Activated CD4-positive, CD25-positive, alpha-beta regulatory T cell treated with anti-CD3 and anti-CD28 coated beads, Interleukin-2, amount 50 U/mL, for 24 hours (primary cell): ENCODE results near the gene MOB3A.

Experiments used
- ATAC-seq, 2 donors: fragments of 150-1000 bp; cut with Tn5 transposase; one replicate each; pipeline ENCODE4 v1.10.0; 2021; ENCODE audit warnings: mild to moderate bottlenecking in 1 of 2, moderate library complexity in 1 of 2

MOB3A gene

DNA sequence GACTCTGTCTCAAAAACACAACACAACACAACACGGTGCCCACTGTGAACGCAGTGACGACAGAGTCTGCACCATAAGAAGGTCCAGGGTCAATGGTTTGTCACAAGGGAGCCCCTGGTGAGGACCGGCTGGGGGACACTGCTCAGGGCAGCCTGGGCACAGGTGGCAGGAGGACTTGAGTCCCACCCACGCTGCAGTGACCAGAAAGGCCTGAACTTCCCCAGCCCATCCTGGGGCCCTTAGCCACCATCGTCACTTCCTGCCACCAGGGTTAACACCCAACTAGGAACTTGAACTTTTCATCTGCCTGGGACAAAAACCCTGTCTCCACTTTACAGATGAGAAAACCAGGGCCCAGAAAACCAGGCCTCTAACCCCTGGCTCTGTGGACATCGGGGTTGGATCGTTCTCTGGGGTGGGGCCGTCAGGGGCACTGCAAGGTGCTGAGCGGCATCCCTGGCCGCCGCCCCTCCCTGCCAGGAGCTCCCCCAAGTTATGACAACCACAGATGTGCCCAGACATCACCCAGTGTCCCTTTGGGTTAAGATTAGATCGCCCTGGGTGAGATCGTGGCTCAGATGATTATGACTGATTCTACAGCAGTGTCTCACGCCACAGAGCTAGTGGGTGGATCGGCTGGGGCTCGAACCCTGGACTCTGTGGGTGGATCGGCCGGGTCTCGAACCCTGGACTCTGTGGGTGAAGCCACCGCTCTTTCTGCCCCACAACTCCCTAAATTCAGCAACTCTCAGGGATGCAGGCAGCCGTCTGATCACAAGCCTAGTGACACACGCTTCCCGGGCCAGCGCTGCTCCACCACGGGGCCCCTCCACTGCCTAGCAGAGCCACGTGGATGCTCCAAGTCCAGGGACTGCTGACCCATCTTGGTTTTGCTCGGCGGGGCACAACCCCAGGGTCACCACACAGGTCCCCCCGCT, 14.0 kb downstream of the MOB3A start:
- ATAC-seq, result peak; percentile 14 to 27

DNA sequence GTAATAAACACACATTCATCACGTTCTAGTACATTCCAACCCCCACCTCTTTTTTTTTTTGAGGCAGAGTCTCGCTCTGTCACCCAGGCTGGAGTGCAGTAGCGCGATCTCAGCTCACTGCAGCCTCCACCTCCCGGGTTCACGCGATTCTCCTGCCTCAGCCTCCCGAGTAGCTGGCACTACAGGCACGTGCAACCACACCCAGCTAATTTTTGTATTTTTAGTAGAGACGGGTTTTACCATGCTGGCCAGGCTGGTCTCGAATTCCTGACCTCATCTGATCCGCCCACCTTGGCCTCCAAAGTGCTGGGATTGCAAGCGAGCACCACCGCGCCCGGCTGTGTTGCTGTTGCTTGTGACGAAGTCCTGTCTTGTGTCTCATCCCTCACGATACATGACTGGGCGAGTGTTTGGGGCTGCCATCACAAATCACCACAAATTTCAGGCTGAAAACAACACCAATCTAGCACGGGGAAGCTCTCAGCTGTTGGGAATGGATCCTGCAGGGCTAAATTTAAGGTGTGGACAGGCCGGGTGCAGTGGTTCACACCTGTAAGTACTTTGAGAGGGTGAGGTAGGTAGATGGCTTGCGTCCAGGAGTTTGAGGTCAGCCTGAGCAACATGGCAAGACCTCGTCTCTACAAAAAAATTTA, 15.7 kb downstream of the MOB3A start:
- ATAC-seq, result no peak

DNA sequence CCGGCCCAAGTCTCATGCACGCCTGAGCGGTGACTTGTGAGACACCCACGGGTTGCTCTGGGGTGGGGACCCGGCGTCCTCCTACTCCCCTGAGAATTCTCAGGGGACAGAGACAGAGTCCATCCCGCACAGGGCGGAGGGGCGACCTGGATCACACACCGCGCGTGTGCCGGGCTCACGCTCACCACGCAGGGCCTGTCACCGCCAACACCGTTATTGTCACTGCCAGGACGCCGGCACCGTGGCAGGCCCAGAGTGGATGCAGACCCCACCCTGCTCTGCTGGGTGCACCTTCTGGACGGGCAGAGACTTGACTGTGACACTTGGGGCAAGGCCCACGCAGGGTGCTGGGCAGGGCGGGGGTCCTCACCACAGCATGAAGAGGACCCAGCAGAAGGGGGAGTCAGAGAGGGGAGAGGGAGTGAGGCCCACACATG, 16.2 kb downstream of the MOB3A start:
- no peak for ATAC-seq

DNA sequence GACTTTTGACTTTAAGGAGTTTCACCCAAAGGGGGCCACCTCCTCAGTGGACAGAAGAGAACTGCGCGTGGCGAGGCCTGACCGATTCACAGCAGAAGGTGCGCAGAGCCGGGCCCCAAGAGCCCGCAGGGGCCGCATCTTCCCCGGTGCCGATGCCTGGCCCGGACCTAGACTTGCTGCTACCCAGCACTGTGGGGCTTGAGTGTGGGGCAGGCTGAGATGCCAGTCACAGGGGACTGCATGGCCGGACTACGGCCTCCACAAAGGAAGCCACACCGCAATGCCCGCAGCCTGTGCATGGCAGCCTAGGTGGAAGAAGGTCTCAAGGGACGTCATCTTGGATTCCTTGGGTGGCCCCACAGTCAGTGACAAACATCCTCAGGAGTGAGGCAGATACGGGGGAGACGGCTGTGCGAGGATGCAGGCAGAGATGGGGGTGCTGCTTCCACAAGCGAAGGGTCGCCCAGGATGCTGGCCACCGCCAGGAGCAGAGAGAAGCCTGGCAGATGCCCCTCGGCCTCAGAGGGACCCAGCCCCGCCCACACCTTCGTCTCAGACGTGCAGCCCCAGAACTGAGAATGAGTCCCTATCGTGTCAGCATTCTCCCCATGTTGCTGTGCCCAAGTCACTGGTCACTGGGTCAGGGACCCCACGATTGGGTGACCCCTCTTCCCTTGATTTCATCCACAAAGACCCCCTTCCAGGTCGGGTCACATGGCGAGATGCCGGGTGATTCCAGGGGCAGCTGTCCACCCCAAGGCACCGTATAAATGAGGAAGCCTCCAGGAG, 16.9 kb downstream of the MOB3A start:
- no peak for ATAC-seq

DNA sequence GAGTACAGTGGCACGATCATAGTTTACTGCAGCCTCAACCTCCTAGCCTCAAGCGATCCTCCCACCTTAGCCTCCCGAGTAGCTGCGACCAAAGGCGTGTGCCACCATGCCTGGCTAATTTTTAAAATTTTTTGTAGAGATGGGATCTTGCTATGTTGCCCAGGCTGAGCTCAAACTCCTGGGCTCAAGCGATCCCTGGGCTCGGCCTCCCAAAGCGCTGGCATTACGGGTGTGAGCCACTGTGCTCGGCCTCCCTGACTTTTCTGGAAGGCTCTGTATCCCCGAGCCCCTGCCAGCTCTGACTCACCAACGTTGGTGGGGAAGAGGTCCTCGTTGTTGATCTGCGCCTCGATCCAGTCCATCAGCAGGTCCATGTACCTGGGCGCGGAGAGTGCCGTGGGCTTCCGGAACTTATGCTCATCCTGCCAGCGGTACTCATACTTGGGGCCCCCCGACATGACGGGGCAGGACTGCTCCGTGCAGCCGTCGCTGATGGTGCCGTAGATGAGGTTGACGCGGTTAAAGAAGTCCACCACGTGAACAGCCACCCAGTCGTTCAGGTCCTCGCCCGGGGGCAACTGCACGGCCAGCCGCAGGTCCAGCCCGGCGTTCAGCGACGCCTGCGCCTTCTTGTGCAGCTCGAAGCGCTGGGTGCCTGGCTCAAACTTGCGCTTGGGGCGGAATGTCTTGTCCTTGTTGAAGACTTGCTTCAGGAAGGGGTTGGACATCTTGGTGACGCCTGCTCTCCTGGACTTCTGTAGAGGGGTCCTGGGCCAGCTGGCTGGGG, 18.1 kb downstream of the MOB3A start:
- no peak for ATAC-seq

DNA sequence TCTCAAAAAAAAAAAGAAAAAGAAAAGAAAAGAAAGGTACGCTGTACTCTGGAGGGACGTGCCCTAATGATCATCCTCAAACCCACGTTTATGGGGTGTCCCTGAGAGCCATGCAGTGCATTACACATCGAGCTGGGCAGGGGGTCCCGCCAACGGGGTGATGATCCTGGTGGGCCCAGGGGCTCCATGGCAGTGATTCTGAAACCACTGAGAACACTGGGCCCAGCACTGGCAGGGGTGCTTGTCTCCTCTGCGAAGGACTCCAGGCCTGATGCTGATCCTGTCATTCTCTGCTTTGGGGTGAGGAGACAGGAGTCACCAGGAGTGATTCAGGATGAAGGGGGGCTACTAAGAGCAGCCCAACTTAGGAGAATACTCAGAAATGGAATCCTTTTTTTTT, 18.7 kb downstream of the MOB3A start:
- no peak for ATAC-seq

DNA sequence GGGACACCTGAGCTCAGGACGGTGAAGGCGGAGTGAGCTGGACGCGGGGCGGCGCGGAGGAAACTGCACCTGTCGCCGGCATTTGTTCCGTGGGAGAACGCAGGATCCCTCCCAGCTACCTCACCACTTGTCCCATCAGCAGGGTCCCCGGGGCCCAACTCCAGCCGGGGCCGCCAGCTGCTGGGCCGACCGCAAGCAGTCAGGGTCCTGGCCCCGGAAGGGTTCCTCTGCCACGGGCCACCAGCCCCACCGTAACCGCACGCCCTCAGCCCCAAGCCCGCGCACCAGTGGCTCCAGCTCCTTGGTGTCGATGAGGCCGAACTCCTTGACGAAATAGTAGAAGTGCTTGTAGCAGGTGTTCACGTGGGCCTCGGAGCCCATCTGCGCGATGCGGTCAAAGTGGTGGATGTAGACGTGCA, 19.6 kb downstream of the MOB3A start:
- ATAC-seq, result no peak

DNA sequence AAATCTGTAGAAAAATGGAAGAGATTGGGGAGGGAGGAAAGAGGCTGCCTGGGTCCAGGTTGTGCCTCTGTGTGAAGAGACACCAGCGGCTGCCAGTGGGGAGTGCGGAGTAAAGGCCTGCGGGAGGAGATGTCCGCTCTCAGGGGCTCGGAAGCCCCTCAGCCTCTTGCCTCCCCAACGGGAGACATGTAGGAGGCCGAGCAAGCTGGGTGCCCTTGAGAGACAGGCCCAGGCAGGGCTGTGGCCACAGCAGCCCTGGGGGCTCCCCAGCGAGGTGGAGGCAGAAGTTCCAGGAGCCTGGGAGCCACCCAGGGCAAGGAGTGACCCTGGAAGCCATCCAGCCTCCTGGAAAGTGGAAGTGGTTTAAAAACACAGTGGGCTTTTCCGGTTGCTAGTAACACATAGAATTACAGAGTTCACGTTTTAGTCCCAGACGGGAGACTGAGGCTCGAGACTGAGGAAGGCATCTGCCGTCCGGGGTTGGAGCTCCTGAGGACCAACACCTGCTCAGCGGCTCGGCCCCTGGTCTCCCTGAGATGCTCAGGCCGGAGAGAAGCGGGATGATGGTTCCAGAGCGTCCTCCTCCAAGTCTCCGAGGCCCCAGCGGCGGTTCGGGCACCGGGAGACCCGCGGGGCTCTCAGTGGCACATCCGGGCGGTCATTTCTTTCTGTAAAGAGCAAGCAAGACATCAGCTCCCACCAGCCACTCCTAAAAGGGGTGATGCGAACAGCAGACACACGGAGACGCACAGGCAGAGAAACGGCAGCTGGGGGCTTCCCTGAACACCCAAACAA, 23.2 kb downstream of the MOB3A start:
- no peak for ATAC-seq

DNA sequence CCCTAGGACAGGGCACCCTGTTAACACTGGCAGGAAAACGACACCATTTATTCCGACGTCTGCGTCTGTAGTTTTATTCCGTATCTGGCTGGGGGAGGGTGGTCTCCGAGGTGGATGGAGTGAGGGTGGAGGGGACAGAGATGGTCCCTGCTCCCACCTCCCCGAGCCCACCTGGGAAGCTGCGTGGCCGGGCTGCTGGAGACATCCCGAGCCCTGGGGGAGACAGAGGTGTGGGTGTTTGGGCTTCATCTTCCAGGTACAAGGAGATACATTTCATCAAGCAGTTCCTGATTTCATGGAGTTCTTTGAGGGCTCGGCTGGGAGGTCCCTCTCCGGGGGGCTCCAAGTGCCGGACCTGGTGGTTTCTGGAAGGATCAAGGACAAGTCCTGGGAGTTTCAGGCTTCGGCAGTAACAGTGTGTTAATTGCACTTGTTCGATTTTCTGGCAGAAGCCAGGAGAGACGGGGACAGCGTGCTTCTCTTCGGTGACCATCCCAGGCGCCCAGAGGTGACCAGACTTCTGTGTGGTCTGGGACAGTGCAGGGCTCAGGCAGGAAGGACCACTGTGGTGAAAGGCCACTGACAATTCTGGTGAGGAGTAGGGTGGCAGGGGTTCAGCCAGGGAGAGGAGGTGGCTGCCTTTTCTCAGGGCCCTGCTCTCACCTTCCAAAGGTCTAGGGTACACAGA, 25.0 kb downstream of the MOB3A start:
- no peak for ATAC-seq

DNA sequence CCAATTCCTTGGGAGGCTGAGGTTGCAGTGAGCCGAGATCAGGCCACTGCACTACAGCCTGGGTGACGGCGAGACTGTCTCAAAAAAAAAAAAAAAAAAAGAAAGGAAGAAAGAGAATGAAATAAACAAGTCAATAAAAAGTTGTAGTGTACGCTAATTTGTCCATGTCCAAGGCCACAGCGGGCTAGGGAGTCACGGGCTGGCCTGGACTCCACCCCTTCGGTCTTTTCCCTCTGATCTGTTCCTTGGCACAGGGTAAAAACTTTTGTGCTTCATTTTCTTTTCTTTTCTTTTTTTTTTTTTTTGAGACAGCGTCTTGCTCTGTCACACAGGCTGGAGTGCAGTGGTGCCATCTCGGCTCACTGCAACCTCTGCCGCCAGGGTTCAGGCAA, 25.7 kb downstream of the MOB3A start:
- no peak for ATAC-seq

DNA sequence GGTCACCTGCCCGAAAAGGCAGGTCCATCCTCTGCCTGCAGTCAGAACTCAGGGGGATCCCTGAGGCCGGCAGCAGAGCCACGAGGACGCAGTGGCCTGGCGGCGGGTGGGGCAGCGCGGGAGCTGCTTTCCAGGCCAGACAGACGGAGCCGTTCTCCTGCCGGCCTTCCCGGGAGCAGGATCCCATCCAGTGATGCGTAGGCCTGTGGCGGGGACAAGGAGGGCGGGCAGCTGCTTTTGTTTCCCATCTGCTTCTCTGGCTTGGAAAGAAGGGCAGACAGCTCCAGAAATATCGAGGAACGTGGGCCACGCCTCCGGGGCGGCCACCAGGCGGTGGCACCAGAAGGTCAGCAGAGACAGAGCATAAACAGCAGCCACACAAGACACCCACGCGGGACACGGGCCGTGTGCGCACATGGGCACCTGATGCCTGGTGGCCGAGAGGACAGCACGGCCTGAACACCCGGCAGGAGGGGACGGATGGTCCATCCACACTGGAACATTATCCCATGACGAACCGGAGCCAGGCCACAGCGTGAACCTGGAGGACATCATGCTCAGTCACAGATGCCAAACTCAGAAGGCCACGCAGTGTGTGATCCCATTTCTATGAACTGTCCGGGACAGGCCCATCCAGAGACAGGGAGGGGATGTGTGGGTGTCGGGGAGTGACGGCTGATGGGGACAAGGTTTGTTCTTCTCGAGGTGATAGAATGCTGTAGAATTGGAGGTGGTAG, 31.2 kb downstream of the MOB3A start:
- ATAC-seq, result no peak

DNA sequence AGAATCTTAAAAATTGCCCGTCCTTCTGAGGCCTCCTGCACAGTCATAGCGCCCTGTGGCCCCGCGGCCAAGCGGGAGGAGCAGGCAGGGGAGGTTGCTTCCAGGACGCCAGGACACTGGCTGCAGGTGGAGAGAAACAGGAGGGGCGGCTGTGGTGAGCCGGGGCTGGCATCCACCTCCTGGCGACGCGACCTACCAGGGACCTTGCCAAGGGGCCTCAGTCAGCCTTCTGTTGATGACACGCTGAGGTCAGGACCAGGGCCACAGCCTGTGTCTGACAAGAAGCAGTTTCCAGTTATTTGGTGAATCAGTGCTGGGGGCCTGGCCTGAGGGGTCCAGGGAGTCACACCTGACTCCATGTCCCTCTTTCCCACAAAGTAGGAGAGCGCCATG, 31.7 kb downstream of the MOB3A start:
- no peak for ATAC-seq

DNA sequence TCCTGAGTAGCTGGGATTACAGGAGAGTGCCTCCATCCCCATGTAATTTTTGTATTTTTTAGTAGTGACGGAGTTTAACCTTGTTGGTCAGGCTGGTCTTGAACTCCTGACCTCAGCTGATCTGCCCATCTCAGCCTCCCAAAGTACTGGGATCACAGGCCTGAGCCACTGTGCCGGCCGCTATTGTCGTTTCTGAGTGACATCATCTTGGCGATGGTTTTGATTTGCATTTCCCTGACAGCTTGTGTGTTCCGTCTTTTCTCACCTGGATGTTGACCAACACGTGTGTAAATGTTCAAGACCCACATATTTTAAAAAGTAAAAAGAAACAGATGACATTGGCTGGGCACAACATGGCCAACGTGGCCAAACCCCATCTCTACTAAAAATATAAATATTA, 32.3 kb downstream of the MOB3A start:
- ATAC-seq, result no peak

DNA sequence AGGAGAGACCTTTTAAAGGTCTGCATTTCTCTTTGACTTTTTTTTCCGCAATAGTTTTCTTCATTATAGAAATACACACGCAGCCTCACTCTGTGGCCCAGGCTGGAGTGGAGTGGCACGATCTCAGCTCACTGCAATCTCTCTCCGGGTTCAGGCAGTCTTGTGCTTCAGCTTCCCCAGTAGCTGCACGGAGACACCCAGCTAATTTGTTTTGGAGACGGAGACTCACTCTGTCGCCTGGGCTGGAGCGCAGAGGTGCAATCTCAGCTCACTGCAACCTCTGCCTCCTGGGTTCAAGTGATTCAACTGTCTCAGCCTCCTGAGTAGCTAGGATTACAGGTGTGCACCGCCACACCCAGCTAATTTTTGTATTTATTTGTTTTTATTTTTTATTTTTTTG, 33.4 kb downstream of the MOB3A start:
- ATAC-seq, result no peak

DNA sequence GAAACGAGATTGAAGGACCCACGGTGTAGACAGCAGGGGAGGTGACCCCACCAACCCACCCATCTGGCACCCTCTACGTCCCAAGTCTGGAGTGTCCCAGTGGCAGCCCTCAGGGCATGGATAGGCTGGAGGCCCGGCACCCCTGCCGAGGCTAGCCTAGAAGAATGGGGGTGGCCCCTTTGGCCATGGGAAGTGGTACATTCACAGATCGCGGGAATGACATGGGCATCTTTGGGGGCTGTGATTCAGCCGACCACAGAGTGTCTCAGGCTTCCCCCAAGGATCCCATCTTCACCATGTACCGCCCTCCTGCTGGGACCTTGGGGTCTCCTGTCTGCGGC, 33.8 kb downstream of the MOB3A start:
- no peak for ATAC-seq

DNA sequence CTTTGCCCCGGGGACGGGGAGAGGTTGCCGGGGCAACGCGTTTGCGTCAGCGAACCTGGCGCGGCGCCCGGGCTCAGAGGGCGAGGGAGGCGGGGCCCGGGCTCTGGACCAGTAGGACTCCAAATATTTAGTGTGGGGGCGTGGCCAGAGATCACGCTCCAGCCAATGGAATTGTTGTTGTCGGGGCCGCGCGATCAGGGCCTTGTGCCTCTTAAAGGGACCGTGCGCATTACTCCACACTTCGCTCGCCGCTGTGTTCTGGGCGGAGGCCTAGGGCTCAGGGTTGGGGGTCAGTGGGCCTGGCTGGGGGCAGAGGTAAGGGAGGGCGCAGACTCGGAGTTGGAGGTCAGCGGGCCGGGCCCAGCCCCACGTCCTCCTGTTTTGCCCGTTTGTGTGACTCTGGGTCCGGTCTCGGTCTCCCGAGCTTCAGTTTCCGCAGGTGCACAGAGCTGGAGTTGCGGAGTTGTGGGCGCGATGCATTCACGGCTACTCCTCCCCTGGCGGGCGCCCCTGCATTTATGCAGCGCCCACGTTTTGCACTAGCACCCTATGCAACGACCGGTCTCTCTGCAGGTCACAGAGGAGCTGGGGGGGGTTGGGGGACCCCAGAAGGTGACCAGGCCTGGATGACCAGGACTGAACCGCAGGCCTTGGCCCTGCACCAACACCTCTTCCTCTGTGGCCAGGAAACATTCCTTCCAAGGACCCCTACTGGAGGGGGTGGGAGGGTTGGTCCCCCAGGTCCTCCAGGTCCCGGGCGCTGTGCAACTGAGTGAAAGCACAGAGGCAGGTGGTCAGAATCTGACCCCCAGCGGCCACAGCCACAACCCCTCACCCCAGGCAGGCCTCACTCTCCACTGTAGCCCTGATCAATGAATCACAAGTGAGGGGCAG, 34.4 kb downstream of the MOB3A start:
- peak; percentile 93 to 94 for ATAC-seq

DNA sequence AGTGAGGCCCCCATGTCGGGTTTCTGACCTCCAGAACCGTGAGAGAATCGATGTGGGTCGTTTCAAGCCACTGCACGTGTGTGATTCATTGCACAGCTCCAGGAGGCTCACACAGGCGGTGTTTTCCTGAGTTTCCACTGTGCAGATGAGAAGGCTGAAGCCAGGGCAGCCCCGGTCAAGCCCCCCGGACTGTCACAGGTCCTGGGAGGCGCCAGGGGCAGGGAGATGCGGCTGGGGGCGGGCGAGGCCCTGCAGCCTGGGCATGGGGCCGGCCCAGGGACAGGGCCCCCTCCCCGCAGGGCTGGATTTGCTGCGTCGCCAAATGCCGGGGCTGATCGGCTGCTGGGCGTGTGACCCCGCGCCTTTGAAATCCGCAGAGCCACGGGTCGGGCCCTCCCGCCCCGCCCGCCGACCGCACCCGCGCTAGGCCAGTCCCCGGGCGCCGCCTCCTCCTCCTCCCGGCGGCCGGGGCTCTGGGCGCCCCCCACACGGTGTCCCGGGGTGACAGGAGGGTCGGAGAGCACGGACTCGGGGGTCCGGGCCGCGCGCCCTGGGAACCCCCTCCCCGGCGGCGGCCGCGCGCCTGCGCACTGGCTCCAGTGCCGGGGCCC, 35.1 kb downstream of the MOB3A start:
- ATAC-seq, result peak; percentile 54 to 56

DNA sequence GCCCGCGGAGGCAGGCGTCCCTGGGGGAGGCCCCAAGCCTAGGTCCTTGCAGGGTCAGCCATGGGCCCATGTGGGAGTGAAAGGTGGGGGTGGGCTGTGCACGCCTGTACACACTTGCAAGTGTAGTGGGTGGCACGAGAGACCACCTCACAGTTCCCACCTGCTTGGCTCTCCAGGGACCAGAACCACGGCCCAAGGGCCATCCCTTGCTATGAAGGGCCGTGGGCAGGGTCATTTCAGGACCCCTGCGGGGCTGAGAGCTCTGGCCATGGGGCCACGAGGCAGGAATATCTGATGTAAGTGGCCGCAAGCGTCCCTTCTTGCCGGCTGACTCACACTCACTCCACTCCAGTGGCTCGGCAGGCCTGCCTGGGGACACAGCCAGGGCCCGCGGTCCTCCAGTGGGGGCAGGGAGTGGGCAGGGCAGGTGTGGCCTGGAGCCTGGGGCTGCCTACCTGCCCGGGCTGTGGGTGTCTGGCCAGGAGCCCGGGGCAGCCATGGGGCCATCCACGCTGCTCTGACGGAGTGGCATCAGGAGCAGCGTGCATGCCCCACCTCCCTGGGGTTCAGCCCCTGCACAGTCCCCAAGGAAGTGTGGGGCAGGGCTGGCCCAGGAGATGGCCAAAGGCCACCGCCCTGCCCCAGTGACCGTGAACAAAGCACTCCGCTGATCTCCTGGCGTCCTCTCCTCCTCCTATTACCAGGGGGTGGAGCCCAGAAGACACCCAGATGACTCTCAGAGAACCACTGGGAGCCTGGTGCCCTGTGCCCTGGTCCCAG, 36.5 kb downstream of the MOB3A start:
- no peak for ATAC-seq
